Lung (tissue), 12 donors: Measurements from ENCODE around the gene WSCD1. TPM values are rescaled to one million over a fixed set of nuclear protein-coding genes. Genes with fewer than 3 reads are reported as not detected.

ENCODE experiments used
- ATAC-seq: fragments of 200-7000 bp; cut with Tn5 transposase; one replicate; pipeline ENCODE4 v1.9.1; 2020; ENCODE audit warnings: moderate number of reproducible peaks; ENCODE audit not compliant: insufficient read depth, low FRiP score
- DNase-seq, 3 donors: peaks; one replicate each; pipeline ENCODE4 v3.0.0-alpha.2; 2013 to 2017
- H3K27ac ChIP-seq, 2 donors: one replicate each; pipeline ENCODE4 v1.5.1; 2013; ENCODE audit warnings: mild to moderate bottlenecking in 2 of 2, moderate library complexity in 2 of 2, control low read depth in 1 of 2, inconsistent platforms in 1 of 2, low read depth in 1 of 2, low read length in 1 of 2
- H3K27me3 ChIP-seq, 3 donors: one replicate each; pipeline ENCODE4 v1.5.1; 2013; ENCODE audit warnings: low read length in 2 of 3; ENCODE audit not compliant: control insufficient read depth in 3 of 3, insufficient read depth in 3 of 3
- H3K36me3 ChIP-seq, 4 donors: one replicate each; pipeline ENCODE4 v1.5.1; 2013; ENCODE audit warnings: low read length in 4 of 4, mild to moderate bottlenecking in 1 of 4, moderate library complexity in 1 of 4; ENCODE audit not compliant: control insufficient read depth in 4 of 4, insufficient read depth in 4 of 4
- H3K4me1 ChIP-seq, 5 donors: one replicate each; pipeline ENCODE4 v1.5.1; 2013; ENCODE audit warnings: low read length in 5 of 5, mild to moderate bottlenecking in 2 of 5, moderate library complexity in 1 of 5; ENCODE audit not compliant: control insufficient read depth in 5 of 5, insufficient read depth in 5 of 5
- H3K4me3 ChIP-seq: one replicate; pipeline ENCODE4 v1.5.1; 2013; ENCODE audit warnings: mild to moderate bottlenecking, control low read depth, moderate library complexity
- H3K9ac ChIP-seq, 2 donors: one replicate each; pipeline ENCODE4 v1.5.1; 2013; ENCODE audit warnings: low read length in 2 of 2, control low read depth in 1 of 2; ENCODE audit not compliant: insufficient read depth in 1 of 2
- H3K9me3 ChIP-seq, 4 donors: one replicate each; pipeline ENCODE4 v1.5.1; 2013; ENCODE audit warnings: low read length in 3 of 4, mild to moderate bottlenecking in 1 of 4, moderate library complexity in 1 of 4; ENCODE audit not compliant: control insufficient read depth in 4 of 4, insufficient read depth in 3 of 4
- CTCF ChIP-seq: IDR thresholded peaks from 2 replicates; pipeline ENCODE4 v1.5.1; 2012; ENCODE audit warnings: mild to moderate bottlenecking; ENCODE audit errors: control extremely low read depth, extremely low read depth
- WGBS, 2 donors: extraction: QIAGEN DNeasy Blood & Tissue Kit; methylation state at CpG; one replicate each; pipeline ENCODE4 v1.1.7; 2013; 5-methylcytosine and 5-hydroxymethylcytosine counted together
- polyA plus RNA-seq, 2 donors: library from polyadenylated mRNA; stranded (reverse); fragments of 200-250 nt; gene quantifications; one replicate each; pipeline ENCODE4 v1.2.1, GENCODE V29; 2013
- total RNA-seq, 2 donors: library from RNA; depleted of rRNA in 1 of 2; stranded (reverse); fragments of >200 nt in 1 of 2; gene quantifications; one replicate each; pipeline ENCODE4 v1.2.1, GENCODE V29; 2014 to 2021
- donor health status: control.
- donor health status: control.
- donor health status: Bipolar disorder and iron deficiency.
- donor health status: healthy.
- donor health status: DM: yes; HTN: yes; CAD: no.

The WSCD1 gene
- total and polyA plus RNA-seq, 4 donors = 1.5 to 13.4 (median 3.8) TPM

- Histone ChIP-seq H3K36me3 (no peaks in the 10 kb centered on the region), H3K27me3 (no peaks in the 10 kb centered on the region), H3K9ac (no peak overlapping the region), H3K27ac (no peak overlapping the region), H3K4me3 (no peak overlapping the region), H3K4me1 (peaks cover 0 to 3% (median 0%) of the 10 kb centered on the region in 5 donors), H3K9me3 (no peaks in the 10 kb centered on the region)
- ATAC-seq = no peak
- no peak for DNase-seq
- 83 to 84% methylated on average over 12 of the region's 12 CpGs for WGBS, 2 donors
- TF ChIP-seq CTCF = no peak
Observed at GRCh38 chr17:6104956-6105648, 34.9 kb downstream of the WSCD1 start.

- WGBS, 2 donors = 68 to 84% methylated on average over 6 of the region's 6 CpGs
- H3K36me3 ChIP-seq = no peaks in the 10 kb centered on the region
- H3K27ac ChIP-seq = no peak overlapping the region
- DNase-seq = no peak
- no peak overlapping the region for H3K4me3 ChIP-seq
- no peak for ATAC-seq
- H3K27me3 ChIP-seq = no peaks in the 10 kb centered on the region
- H3K4me1 ChIP-seq = peaks cover 0 to 3% (median 0%) of the 10 kb centered on the region in 5 donors
- H3K9ac ChIP-seq = no peak overlapping the region
- no peaks in the 10 kb centered on the region for H3K9me3 ChIP-seq
- TF ChIP-seq CTCF = no peak
Observed at GRCh38 chr17:6105649-6106007, 35.4 kb downstream of the WSCD1 start.

GRCh38 chr17:6106212-6106611, 36.0 kb downstream of the WSCD1 start:
- no peaks in the 10 kb centered on the region for H3K27me3 ChIP-seq
- 90% methylated on average over 2 of the region's 2 CpGs for WGBS, 2 donors
- no peak overlapping the region for H3K4me3 ChIP-seq
- no peak overlapping the region for H3K27ac ChIP-seq
- no peak overlapping the region for H3K9ac ChIP-seq
- DNase-seq (no peak), ATAC-seq (no peak)
- H3K4me1 ChIP-seq = peaks cover 0 to 3% (median 0%) of the 10 kb centered on the region in 5 donors
- peaks cover 0 to 2% (median 0%) of the 10 kb centered on the region in 4 donors for H3K9me3 ChIP-seq
- H3K36me3 ChIP-seq = no peaks in the 10 kb centered on the region
- no peak for TF ChIP-seq CTCF

- Histone ChIP-seq H3K27me3 (no peaks in the 10 kb centered on the region), H3K9me3 (peaks cover 0 to 2% (median 0%) of the 10 kb centered on the region in 4 donors), H3K4me3 (no peak overlapping the region), H3K36me3 (no peaks in the 10 kb centered on the region), H3K27ac (no peak overlapping the region), H3K4me1 (no peaks in the 10 kb centered on the region), H3K9ac (no peak overlapping the region)
- ATAC-seq = no peak
- 92 to 93% methylated on average over 12 of the region's 12 CpGs for WGBS, 2 donors
- no peak for TF ChIP-seq CTCF
- DNase-seq = no peak
Observed at GRCh38 chr17:6107791-6108190, 37.6 kb downstream of the WSCD1 start.
